ENCODE measurements around the gene EDEM3. TPM values are rescaled to one million over a fixed set of nuclear protein-coding genes. Genes with fewer than 3 reads are reported as not detected.
A peak's percentile ranks its signal among the peaks of the same experiment; 100 is the strongest.

EDEM3 gene, protein sequence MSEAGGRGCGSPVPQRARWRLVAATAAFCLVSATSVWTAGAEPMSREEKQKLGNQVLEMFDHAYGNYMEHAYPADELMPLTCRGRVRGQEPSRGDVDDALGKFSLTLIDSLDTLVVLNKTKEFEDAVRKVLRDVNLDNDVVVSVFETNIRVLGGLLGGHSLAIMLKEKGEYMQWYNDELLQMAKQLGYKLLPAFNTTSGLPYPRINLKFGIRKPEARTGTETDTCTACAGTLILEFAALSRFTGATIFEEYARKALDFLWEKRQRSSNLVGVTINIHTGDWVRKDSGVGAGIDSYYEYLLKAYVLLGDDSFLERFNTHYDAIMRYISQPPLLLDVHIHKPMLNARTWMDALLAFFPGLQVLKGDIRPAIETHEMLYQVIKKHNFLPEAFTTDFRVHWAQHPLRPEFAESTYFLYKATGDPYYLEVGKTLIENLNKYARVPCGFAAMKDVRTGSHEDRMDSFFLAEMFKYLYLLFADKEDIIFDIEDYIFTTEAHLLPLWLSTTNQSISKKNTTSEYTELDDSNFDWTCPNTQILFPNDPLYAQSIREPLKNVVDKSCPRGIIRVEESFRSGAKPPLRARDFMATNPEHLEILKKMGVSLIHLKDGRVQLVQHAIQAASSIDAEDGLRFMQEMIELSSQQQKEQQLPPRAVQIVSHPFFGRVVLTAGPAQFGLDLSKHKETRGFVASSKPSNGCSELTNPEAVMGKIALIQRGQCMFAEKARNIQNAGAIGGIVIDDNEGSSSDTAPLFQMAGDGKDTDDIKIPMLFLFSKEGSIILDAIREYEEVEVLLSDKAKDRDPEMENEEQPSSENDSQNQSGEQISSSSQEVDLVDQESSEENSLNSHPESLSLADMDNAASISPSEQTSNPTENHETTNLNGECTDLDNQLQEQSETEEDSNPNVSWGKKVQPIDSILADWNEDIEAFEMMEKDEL
- total RNA-seq = 34.7 and 36.8 TPM in 2 replicates
- long read RNA-seq, full-length matches to known transcripts = 6 of 73 reads
- long read RNA-seq, partial matches to known transcripts = 42 of 73 reads
- long read RNA-seq, other reads (novel, unspliced or antisense) = 25 of 73 reads

GRCh38 chr1:184754476-184755225, at the start of gene EDEM3:
Gene EDEM3 (minus strand): TSS chr1:184754858. CDS start chr1:184754646, 212 bp downstream.
- Mint-ChIP-seq H3K9me3 (ENCODE audit: unreplicated experiment) (no peaks in the 10 kb centered on the region), H3K36me3 (ENCODE audit: unreplicated experiment) (no peaks in the 10 kb centered on the region), H3K27me3 (ENCODE audit: unreplicated experiment) (peaks cover 15% of the 10 kb centered on the region), H3K4me3 (ENCODE audit: unreplicated experiment) (peak within 1 kb of the TSS; percentile 95), H3K4me1 (ENCODE audit: unreplicated experiment) (peaks cover 25% of the 10 kb centered on the region), H3K27ac (ENCODE audit: unreplicated experiment) (peak within 1 kb of the TSS; percentile 87)
- DNase-seq (ENCODE audit: extremely low spot score, unreplicated experiment) = peak; percentile 99
- TF ChIP-seq, protein P1, sequence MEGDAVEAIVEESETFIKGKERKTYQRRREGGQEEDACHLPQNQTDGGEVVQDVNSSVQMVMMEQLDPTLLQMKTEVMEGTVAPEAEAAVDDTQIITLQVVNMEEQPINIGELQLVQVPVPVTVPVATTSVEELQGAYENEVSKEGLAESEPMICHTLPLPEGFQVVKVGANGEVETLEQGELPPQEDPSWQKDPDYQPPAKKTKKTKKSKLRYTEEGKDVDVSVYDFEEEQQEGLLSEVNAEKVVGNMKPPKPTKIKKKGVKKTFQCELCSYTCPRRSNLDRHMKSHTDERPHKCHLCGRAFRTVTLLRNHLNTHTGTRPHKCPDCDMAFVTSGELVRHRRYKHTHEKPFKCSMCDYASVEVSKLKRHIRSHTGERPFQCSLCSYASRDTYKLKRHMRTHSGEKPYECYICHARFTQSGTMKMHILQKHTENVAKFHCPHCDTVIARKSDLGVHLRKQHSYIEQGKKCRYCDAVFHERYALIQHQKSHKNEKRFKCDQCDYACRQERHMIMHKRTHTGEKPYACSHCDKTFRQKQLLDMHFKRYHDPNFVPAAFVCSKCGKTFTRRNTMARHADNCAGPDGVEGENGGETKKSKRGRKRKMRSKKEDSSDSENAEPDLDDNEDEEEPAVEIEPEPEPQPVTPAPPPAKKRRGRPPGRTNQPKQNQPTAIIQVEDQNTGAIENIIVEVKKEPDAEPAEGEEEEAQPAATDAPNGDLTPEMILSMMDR (IDR thresholded peaks at IDR 0.05) = no peak

DNA sequence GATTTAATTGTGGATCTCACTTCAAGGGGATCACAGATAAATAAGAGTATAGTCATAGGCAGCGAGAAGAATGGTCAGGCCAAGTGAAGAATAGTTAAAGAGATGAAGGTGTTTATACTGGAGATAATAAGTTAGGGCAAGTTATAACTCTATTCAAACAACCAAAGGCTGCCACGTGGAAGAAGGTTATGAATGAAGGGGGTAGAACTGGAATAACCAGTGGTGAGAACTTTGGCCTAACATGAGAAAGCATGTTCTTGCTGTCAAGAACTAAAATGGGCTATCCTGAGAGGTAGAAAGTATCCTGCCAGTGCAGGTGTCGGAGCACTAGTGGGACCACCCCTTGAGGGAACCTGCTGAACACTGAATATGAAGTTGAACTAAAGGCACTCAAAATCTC, 49.6 kb upstream of the EDEM3 start:
- Mint-ChIP-seq H3K9me3 (ENCODE audit: unreplicated experiment) (no peaks in the 10 kb centered on the region), H3K4me1 (ENCODE audit: unreplicated experiment) (peaks cover 10% of the 10 kb centered on the region), H3K27me3 (ENCODE audit: unreplicated experiment) (no peaks in the 10 kb centered on the region), H3K4me3 (ENCODE audit: unreplicated experiment) (no peak overlapping the region), H3K27ac (ENCODE audit: unreplicated experiment) (no peak overlapping the region), H3K36me3 (ENCODE audit: unreplicated experiment) (no peaks in the 10 kb centered on the region)
- DNase-seq (ENCODE audit: extremely low spot score, unreplicated experiment) = no peak
- TF ChIP-seq, protein P1 (IDR thresholded peaks at IDR 0.05) = no peak

DNA sequence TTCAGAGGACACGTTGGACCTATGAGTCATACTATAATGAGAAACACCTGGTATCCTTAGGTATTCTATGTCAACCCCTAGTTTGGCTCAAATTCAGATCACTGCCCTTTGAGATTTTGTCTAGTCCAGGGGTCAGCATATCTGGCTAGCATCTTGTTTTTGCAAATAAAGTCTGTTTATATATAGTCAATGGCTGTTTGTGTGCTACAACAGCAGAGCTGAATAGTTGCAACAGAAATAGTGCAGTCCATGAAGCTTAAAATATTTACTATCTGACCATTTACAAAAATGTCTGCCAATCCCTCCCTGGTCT, 48.5 kb upstream of the EDEM3 start:
- Mint-ChIP-seq H3K27ac (ENCODE audit: unreplicated experiment) (no peak overlapping the region), H3K27me3 (ENCODE audit: unreplicated experiment) (no peaks in the 10 kb centered on the region), H3K36me3 (ENCODE audit: unreplicated experiment) (no peaks in the 10 kb centered on the region), H3K4me1 (ENCODE audit: unreplicated experiment) (peaks cover 10% of the 10 kb centered on the region), H3K9me3 (ENCODE audit: unreplicated experiment) (no peaks in the 10 kb centered on the region), H3K4me3 (ENCODE audit: unreplicated experiment) (no peak overlapping the region)
- TF ChIP-seq, protein P1 (IDR thresholded peaks at IDR 0.05) = no peak
- DNase-seq (ENCODE audit: extremely low spot score, unreplicated experiment) = no peak

GRCh38 chr1:184802354-184803179, 47.9 kb upstream of the EDEM3 start:
- peaks cover 10% of the 10 kb centered on the region for H3K4me1 Mint-ChIP-seq (ENCODE audit: unreplicated experiment)
- no peak for DNase-seq (ENCODE audit: extremely low spot score, unreplicated experiment)
- no peaks in the 10 kb centered on the region for H3K27me3 Mint-ChIP-seq (ENCODE audit: unreplicated experiment)
- no peaks in the 10 kb centered on the region for H3K9me3 Mint-ChIP-seq (ENCODE audit: unreplicated experiment)
- TF ChIP-seq, protein P1 (IDR thresholded peaks at IDR 0.05) = no peak
- no peak overlapping the region for H3K4me3 Mint-ChIP-seq (ENCODE audit: unreplicated experiment)
- H3K27ac Mint-ChIP-seq (ENCODE audit: unreplicated experiment) = no peak overlapping the region
- H3K36me3 Mint-ChIP-seq (ENCODE audit: unreplicated experiment) = no peaks in the 10 kb centered on the region
